DND-41 (cell line): ENCODE results near the gene STARD13.

Source experiments
- ATAC-seq: fragments of 200-7000 bp; cut with Tn5 transposase; 3 replicates; pipeline ENCODE4 v1.9.1; 2021; ENCODE audit warnings: low read depth; ENCODE audit not compliant: insufficient read depth
- DNase-seq: peaks from one replicate; pipeline ENCODE4 v3.0.0-alpha.2; 2020
- H2AFZ ChIP-seq: 2 replicates; pipeline ENCODE4 v1.6.0; 2012; ENCODE audit warnings: low read depth, low read length
- H3K27ac ChIP-seq: 2 replicates; pipeline ENCODE4 v1.5.1; 2012; ENCODE audit warnings: low read length, inconsistent platforms
- H3K27me3 ChIP-seq: fragments of 200-600 bp; sonication (generic); 2 replicates; pipeline ENCODE4 v1.6.0; 2012; ENCODE audit warnings: low read length, mild to moderate bottlenecking, inconsistent platforms; ENCODE audit not compliant: insufficient read depth, poor library complexity
- H3K36me3 ChIP-seq: 2 replicates; pipeline ENCODE4 v1.5.1; 2012; ENCODE audit warnings: low read length, inconsistent platforms; ENCODE audit not compliant: insufficient read depth
- H3K4me1 ChIP-seq: 2 replicates; pipeline ENCODE4 v1.5.1; 2012; ENCODE audit warnings: mild to moderate bottlenecking, low read length; ENCODE audit not compliant: insufficient read depth
- H3K4me2 ChIP-seq: 2 replicates; pipeline ENCODE4 v1.6.0; 2012; ENCODE audit warnings: mild to moderate bottlenecking, moderate library complexity, low read length, inconsistent platforms; ENCODE audit not compliant: insufficient read depth
- H3K4me3 ChIP-seq, 2 experiments: fragments of 200-600 bp in 1 of 2; shearing (Covaris generic) in 1 of 2; 2 replicates each; pipeline ENCODE4 v1.5.1; 2012 to 2016; ENCODE audit warnings: inconsistent platforms in 2 of 2, low read length in 2 of 2, mild to moderate bottlenecking in 2 of 2, low read depth in 1 of 2, moderate library complexity in 1 of 2
- H3K79me2 ChIP-seq: 2 replicates; pipeline ENCODE4 v1.6.0; 2012; ENCODE audit warnings: low read length, inconsistent platforms; ENCODE audit not compliant: insufficient read depth
- H3K9ac ChIP-seq: 2 replicates; pipeline ENCODE4 v1.6.0; 2012; ENCODE audit warnings: low read depth, mild to moderate bottlenecking, inconsistent platforms, low read length, moderate library complexity
- H3K9me3 ChIP-seq: 2 replicates; pipeline ENCODE4 v1.5.1; 2012; ENCODE audit warnings: low read length, moderate library complexity, mild to moderate bottlenecking, inconsistent platforms; ENCODE audit not compliant: insufficient read depth, severe bottlenecking
- H4K20me1 ChIP-seq: 2 replicates; pipeline ENCODE4 v1.6.0; 2012; ENCODE audit warnings: low read length; ENCODE audit not compliant: insufficient read depth
- EZH2 ChIP-seq: IDR thresholded peaks from 3 replicates; pipeline ENCODE4 v1.6.1; 2012; ENCODE audit warnings: borderline replicate concordance, low read depth, mild to moderate bottlenecking, moderate library complexity, low read length, inconsistent platforms; ENCODE audit not compliant: severe bottlenecking
- TF ChIP-seq, protein P1 (sequence below): IDR thresholded peaks from 2 replicates; pipeline ENCODE4 v1.5.1; 2012; ENCODE audit warnings: borderline replicate concordance, low read length, moderate library complexity, mild to moderate bottlenecking; ENCODE audit not compliant: poor library complexity, severe bottlenecking; ENCODE audit errors: extremely low read depth

Gene STARD13

DNA sequence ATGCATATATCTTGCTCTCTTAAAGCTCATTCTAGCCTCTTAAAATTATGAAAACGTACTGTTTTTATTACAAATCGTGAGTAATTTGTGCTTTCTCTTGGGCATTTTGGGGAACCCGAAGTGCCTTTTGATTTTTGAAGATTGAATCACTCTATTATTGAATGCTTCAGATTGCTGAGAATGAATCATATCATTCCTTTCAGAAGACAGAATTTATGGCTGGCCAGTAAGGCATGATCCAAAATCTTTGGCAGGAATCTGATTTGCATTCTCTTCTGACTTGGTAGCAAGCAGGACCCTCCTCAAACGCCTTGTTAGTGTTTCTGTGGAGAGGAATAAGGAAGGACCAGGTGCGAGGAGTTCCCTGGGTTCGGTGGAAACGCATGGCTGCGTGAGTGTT lies 49.5 kb downstream of the STARD13 start:
- Histone ChIP-seq H3K79me2 (no peaks in the 10 kb centered on the region), H4K20me1 (no peaks in the 10 kb centered on the region), H2AFZ (no peak overlapping the region), H3K4me2 (no peak overlapping the region), H3K4me3 (no peak overlapping the region), H3K27me3 (no peaks in the 10 kb centered on the region), H3K27ac (no peak overlapping the region), H3K4me1 (no peaks in the 10 kb centered on the region), H3K9ac (no peak overlapping the region), H3K9me3 (no peaks in the 10 kb centered on the region), H3K36me3 (no peaks in the 10 kb centered on the region)
- DNase-seq = no peak
- no peak for ATAC-seq
- no peak for TF ChIP-seq EZH2
- TF ChIP-seq, protein P1, sequence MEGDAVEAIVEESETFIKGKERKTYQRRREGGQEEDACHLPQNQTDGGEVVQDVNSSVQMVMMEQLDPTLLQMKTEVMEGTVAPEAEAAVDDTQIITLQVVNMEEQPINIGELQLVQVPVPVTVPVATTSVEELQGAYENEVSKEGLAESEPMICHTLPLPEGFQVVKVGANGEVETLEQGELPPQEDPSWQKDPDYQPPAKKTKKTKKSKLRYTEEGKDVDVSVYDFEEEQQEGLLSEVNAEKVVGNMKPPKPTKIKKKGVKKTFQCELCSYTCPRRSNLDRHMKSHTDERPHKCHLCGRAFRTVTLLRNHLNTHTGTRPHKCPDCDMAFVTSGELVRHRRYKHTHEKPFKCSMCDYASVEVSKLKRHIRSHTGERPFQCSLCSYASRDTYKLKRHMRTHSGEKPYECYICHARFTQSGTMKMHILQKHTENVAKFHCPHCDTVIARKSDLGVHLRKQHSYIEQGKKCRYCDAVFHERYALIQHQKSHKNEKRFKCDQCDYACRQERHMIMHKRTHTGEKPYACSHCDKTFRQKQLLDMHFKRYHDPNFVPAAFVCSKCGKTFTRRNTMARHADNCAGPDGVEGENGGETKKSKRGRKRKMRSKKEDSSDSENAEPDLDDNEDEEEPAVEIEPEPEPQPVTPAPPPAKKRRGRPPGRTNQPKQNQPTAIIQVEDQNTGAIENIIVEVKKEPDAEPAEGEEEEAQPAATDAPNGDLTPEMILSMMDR = no peak

DNA sequence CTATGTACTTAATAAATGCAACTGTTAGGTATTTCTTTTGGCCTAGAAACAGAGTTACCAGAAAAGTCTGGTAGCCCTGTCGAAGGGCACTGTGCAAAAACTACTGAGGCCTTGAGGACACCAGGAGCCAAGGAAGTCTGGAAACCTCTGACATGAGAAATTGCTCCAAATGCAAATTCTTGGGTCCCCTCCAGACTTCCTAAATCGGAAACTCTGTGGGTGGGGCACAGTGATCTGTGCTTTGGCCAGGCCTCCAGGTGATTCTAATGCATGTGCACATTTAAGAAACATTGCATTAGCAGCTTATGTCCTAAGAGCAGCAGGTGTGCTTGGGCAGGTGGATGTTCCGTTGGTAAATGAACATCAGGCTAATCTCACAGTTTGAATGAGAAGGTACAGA lies 50.0 kb downstream of the STARD13 start:
- Histone ChIP-seq H3K9me3 (no peaks in the 10 kb centered on the region), H3K27me3 (no peaks in the 10 kb centered on the region), H4K20me1 (no peaks in the 10 kb centered on the region), H3K4me2 (no peak overlapping the region), H3K36me3 (no peaks in the 10 kb centered on the region), H3K27ac (no peak overlapping the region), H3K4me1 (no peaks in the 10 kb centered on the region), H3K9ac (no peak overlapping the region), H2AFZ (no peak overlapping the region), H3K79me2 (no peaks in the 10 kb centered on the region), H3K4me3 (no peak overlapping the region)
- no peak for DNase-seq
- TF ChIP-seq, protein P1 = no peak
- no peak for TF ChIP-seq EZH2
- ATAC-seq = no peak

DNA sequence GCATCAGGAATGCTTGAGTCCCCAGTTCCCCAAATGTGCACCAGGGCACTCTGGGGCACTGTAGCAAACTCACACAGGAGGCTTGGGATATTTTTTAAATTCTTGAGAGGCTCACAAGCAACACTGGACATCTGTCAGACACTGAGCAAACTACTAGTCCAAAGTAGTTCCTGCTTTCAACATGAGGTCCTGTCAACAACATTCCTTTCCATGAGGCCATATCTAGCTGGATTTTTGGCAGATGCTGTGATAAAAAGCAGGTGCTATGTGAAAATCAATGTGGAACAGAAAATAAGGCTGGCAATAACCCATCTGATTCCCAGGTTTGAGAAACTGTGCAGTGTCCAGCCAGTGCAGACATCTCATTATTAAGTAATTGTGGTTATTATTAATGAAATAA lies 50.5 kb downstream of the STARD13 start:
- H3K79me2 ChIP-seq = no peaks in the 10 kb centered on the region
- DNase-seq = no peak
- no peak overlapping the region for H3K9ac ChIP-seq
- H2AFZ ChIP-seq = no peak overlapping the region
- H3K4me2 ChIP-seq = no peak overlapping the region
- no peak overlapping the region for H3K27ac ChIP-seq
- no peaks in the 10 kb centered on the region for H3K4me1 ChIP-seq
- H3K27me3 ChIP-seq = no peaks in the 10 kb centered on the region
- no peak overlapping the region for H3K4me3 ChIP-seq
- ATAC-seq = no peak
- no peaks in the 10 kb centered on the region for H4K20me1 ChIP-seq
- TF ChIP-seq EZH2 = no peak
- TF ChIP-seq, protein P1 = no peak
- no peaks in the 10 kb centered on the region for H3K36me3 ChIP-seq
- no peaks in the 10 kb centered on the region for H3K9me3 ChIP-seq

DNA sequence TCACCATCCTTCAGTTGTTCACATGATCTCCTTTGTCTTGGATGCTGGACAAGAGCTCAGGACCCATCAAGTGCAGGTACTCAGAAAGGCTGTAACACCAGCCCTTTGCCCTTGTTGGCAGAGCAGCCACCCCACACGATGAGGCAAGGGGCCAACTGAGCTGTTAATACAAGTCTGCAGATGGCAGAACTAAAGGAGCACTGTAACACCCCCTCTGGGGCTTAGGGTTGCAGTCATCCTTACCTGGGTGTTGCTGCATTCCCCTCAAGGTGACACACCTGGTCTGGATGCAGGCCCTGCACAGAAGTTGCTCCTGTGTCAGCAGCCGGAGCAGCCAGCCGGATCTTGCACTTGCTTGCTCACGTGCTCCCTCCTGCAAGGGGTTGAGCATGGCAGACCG lies 52.0 kb downstream of the STARD13 start:
- Histone ChIP-seq H3K4me2 (no peak overlapping the region), H3K79me2 (no peaks in the 10 kb centered on the region), H3K9me3 (no peaks in the 10 kb centered on the region), H3K36me3 (no peaks in the 10 kb centered on the region), H4K20me1 (no peaks in the 10 kb centered on the region), H3K27ac (no peak overlapping the region), H3K9ac (no peak overlapping the region), H3K27me3 (no peaks in the 10 kb centered on the region), H3K4me1 (no peaks in the 10 kb centered on the region), H2AFZ (no peak overlapping the region), H3K4me3 (no peak overlapping the region)
- ATAC-seq (no peak), DNase-seq (no peak)
- no peak for TF ChIP-seq EZH2
- TF ChIP-seq, protein P1 = no peak
